Activated CD8-positive, alpha-beta memory T cell treated with anti-CD3 and anti-CD28 coated beads, Interleukin-2, amount 50 U/mL, for 1 hour (primary cell): ENCODE results near the gene ZNF652.
"Not testable (repeated sequence)": the region's sequence is repeated elsewhere in the genome, so short reads cannot be mapped to it uniquely, and the experiment has no call there.

ENCODE experiments used
- DNase-seq: peaks from one replicate; pipeline ENCODE4 v3.0.0-alpha.2; 2020; ENCODE audit errors: extremely low read depth

The ZNF652 gene

GRCh38 chr17:49261540-49261939 lies 100.5 kb downstream of the ZNF652 start:
- not testable (repeated sequence) for DNase-seq

GRCh38 chr17:49260817-49261291 lies 101.2 kb downstream of the ZNF652 start:
- no peak for DNase-seq

- DNase-seq, result no peak
Measured at GRCh38 chr17:49260011-49260816, 101.8 kb downstream of the ZNF652 start.

GRCh38 chr17:49259663-49260010 lies 102.4 kb downstream of the ZNF652 start:
- no peak for DNase-seq

- DNase-seq, result no peak
Measured at GRCh38 chr17:49258394-49258793, 103.7 kb downstream of the ZNF652 start.

DNA sequence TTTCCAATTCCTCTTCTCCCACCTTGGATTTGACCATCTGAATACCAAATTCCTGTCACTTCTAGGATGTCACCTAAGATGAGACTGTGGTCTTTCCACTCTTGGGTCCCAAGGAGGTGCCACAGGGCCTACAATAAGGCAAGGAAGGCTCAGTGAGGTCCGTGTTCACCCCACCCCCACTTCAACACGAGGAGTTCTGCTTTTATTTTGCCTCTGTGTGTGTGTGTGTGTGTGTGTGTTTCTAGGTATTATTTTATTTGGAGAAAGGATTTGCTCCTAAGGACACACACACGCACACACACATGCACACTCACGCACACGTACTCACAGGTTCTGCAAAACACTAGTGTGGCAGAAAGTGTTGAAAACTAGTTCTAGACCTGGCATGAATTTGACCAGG lies 106.9 kb downstream of the ZNF652 start:
- DNase-seq, result no peak

DNA sequence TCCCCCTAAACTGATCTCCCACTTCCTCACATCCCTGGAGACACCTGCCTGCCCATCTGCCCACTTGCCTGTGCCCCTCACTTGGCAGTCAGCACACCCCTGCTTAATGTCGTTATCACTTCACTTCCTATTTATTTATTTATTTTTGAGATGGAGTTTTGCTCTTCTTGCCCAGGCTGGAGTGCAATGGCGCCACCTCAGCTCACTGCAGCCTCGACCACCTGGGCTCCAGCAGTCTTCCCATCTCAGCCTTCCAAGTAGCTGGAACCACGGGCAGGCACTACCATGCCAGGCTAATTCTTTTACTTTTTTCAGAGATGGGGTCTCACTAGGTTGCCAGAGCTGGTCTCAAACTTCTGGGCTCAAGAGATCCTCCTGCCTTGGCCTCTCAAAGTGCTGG lies 108.0 kb downstream of the ZNF652 start:
- DNase-seq, result no peak

DNA sequence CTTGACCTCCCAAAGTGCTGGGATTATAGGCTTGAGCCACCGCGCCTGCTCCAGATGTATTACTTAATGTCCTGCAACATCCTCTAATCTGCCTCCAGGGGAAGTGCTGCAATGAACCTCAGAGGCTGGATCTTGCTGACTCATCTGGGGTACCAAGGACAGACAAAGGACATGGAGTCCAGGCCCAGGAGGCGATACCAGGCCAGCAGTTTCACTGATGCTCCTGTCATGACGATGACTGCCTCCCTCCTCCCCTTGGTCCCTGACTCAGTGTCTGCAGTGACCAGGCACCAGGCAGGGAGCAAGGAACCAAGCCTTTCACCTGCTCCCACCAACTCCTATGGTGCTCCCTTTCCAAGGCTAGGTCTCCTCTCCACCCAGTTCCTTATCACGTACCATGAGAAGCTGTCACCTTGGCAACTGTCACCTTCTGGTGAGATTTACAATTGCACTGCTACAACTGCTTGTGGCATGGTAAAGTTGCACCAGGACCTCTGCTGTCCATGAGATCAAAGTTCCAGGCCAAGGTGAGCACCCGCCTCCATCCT lies 109.8 kb downstream of the ZNF652 start:
- DNase-seq, result no peak

DNA sequence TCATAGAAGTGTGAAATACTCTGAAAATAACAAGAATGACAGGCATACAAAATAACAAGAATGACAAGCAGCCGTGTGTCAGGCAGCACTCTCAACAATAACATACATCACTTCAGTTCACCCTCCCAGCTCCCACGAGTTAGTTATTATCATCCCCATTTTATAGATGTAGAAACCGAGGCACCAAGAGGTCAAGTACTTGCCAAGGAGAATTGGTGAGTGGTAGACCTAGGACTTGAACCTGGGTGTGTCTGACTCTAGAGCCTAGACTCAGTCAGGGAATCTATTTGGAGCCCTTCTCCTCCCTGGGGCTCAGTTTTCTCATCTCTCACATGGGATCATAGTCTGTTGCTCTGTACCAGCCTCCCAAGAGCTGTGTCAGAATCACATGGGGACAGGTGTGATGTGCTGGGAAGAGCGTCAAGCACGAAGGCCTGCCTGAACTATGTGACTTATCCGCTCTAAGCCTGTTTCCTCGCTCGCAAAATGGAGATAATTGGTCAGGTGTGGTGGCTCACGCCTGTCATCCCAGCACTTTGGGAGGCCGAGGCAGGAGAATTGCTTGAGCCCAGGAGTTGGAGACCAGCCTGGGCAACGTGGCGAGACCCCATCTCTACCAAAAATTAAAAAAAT lies 112.0 kb downstream of the ZNF652 start:
- no peak for DNase-seq

GRCh38 chr17:49249292-49249794 lies 112.7 kb downstream of the ZNF652 start:
- no peak for DNase-seq

DNA sequence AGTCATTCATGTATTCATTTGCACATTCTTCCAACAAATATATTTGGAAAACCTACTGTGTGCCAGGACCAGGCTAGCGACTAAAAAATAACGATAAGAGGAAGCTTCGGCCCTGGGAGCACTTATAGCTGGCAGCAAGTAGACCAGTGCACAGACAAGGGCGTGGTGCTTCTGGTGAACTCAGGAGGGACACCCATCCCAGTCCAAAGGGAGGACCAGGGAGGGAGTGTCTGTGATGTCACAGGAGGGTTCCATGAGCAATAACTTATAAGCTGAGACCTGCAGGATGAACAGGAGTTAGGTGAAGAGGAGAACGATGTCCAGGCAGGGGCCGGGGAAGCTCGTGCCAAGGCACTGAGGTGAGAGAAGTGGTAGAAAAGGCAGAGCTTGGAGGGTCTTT lies 114.1 kb downstream of the ZNF652 start:
- DNase-seq, result no peak

GRCh38 chr17:49244839-49245238 lies 117.2 kb downstream of the ZNF652 start:
- no peak for DNase-seq
